ENCODE data around the gene PRKAG2.

PRKAG2 gene

DNA sequence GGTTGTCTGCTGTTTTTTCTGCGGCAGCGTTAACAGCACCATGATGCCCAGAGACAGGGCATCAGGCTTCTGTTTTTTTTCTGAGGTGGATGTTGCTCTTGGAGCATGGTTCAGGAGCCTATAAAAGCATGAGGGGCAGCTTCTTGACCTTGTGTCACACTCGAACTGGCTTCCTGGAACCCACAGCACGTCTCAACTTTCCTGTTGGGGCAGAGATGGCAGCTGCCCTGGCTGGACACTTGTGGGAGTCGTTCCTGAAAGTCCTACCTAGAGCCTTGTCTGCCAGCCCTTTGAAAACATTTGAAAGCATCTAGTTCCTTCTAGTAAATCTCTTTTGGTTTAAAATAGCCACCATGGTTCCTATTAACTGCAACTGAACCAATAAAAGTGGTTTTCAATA lies 28.9 kb upstream of the PRKAG2 start:
- TF ChIP-seq JUND (IDR thresholded peaks at IDR 0.05; ENCODE audit: low read depth): no peak
- DNase-seq (ENCODE audit: low read depth in 1 of 2, low spot score in 1 of 2): no peak
- in situ Hi-C loops (cut with HindIII; ENCODE audit: low pct_unique_long_range_greater_than_20kb, low sequenced_read_pairs): no loop called here

DNA sequence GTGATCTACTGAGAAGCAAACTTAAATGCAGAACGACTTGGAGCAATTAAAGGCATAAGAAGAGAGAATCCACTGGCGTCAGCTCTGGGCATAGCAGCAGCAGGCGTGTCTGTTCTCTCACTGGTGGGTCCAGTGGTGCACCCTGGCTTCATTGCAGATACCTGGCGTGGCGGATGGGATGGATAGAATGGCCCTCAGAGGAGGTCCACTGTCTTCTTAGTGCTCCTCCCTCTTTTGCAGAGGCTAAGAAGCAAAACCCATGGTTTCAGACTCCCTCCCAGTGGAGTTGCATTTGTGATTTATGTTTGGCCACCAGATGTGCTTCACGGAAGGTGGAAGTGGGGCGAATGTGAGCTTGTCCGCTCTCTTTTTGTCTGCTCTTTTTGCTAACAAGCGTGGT lies 28.4 kb upstream of the PRKAG2 start:
- no peak for DNase-seq (ENCODE audit: low read depth in 1 of 2, low spot score in 1 of 2)
- TF ChIP-seq JUND (IDR thresholded peaks at IDR 0.05; ENCODE audit: low read depth): no peak
- in situ Hi-C loops (cut with HindIII; ENCODE audit: low pct_unique_long_range_greater_than_20kb, low sequenced_read_pairs): no loop called here

DNA sequence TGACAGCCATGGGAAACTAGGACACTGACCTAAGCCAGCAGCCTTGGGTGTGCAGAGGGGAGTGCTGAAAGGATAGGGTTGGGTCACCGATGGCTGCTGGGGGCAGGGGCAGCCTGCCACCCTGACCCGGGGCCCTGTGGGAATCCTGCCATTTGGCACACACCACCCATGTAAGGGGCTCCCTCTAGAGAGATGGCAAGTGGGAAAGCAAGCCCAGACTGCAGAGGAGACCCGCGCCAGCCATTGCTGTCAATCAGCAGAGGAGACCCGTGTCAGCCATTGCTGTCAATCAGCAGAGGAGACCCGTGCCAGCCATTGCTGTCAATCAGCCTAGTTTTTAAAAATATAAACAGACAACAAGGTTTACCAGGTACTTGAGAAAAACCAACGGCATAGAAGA lies 27.4 kb upstream of the PRKAG2 start:
- in situ Hi-C loops (cut with HindIII; ENCODE audit: low pct_unique_long_range_greater_than_20kb, low sequenced_read_pairs): no loop called here
- DNase-seq (ENCODE audit: low read depth in 1 of 2, low spot score in 1 of 2): no peak
- TF ChIP-seq JUND (IDR thresholded peaks at IDR 0.05; ENCODE audit: low read depth): no peak

DNA sequence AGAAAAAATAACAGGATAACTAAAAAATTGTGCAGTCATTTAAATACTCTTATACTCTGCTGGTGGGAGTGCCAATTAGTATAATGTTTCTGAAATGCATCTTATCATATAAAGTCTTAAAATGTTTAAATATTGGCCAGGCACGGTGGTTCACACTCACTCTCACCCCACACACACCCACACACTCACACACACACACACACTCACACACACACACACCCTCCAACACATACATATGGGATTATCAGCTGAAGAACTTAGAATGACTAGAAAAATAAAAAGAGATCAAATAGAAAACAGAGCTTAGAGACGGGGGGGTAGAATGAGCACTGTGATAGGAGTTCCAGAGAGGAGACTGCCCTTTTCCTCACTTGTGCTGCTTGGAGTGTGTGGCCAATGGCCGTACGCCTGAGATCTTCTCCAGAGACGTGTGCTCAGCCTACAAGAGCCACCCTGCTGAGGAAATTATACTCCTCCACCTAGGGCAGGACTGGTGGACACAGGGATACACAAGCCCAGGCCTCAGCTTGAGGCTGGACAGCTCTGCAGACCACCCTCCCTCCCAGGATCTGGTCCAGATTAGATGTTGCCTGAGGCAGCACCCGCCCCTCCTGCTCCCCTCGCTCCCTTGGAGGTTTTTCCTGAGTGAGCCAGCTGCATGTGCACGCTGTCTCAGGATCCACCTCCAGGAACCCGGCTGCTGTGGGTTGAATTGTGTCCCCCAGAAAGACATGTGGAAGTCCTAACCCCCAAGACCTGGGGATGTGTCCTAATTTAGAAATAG lies 26.5 kb upstream of the PRKAG2 start:
- DNase-seq (ENCODE audit: low read depth in 1 of 2, low spot score in 1 of 2): no peak
- in situ Hi-C loops (cut with HindIII; ENCODE audit: low pct_unique_long_range_greater_than_20kb, low sequenced_read_pairs): no loop called here
- no peak for TF ChIP-seq JUND (IDR thresholded peaks at IDR 0.05; ENCODE audit: low read depth)

DNA sequence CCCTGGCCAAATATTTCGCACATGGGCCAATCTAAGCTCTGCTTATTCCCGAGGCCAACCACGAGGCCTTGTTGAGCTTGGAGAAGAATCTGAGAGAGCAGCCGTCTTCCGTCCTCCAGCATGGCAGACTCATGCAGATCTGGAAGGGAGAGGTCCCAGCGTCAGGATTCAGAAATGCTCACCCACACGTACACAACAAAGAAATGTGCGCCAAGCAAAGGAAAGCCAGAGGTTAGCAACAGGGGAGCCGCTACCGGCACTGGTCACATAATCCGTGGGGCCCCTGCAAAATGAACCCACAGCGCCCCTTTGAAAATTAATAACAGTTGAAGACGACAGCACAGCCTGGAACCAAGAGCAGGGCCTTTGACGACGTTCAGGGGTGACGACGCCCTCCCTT lies 25.4 kb upstream of the PRKAG2 start:
- in situ Hi-C loops (cut with HindIII; ENCODE audit: low pct_unique_long_range_greater_than_20kb, low sequenced_read_pairs): no loop called here
- DNase-seq (ENCODE audit: low read depth in 1 of 2, low spot score in 1 of 2): no peak
- TF ChIP-seq JUND (IDR thresholded peaks at IDR 0.05; ENCODE audit: low read depth): no peak

DNA sequence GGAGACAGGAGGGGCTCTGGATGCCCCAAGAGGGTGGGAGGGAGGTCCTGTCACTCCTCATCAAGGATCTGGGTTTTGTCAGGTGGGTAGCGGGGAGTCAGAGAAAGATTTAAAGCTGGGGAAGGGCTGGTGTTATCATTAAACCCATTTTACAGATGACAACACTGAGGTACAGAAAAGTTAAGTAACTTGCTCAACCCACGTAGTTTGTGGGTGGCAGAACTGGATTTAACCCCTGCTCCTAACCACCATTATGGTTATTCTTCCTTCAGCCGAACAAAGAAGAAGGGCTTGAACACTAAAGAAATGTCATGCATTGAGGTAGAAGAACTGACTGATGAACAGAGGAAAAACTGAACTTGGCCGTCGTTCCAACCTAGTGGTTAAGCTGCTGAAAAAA lies 24.9 kb upstream of the PRKAG2 start:
- in situ Hi-C loops (cut with HindIII; ENCODE audit: low pct_unique_long_range_greater_than_20kb, low sequenced_read_pairs): no loop called here
- no peak for DNase-seq (ENCODE audit: low read depth in 1 of 2, low spot score in 1 of 2)
- TF ChIP-seq JUND (IDR thresholded peaks at IDR 0.05; ENCODE audit: low read depth): no peak

DNA sequence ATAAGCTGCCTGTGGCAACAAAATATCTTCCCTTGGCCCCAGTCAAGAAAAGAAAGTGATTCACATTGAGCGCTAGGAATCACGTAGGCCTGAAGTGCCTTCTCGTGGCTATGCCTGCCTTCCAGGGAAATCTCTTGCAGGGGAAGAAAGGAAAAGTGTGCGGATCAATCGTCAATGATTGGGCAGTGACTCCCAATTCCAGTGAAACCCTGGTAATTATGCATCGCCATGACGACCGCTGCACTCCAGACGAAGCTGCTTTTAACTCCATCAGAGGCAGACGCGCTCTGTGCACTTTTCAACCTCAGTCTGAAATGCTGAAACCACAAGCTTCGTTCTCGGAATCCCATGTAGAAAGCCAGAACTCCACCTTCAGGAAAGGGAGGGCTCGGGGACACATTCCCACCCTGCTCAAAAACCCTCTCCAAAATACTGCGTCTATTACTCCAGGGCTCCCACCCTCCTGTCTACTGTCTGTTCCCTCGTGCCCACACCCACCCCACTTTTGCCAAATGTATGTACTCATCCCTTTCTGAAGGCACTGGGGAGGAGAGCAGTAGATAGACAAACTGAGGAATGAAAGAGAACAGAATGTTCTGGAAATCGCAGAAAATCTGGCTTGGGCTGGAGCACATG lies 24.2 kb upstream of the PRKAG2 start:
- DNase-seq (ENCODE audit: low read depth in 1 of 2, low spot score in 1 of 2): no peak
- TF ChIP-seq JUND (IDR thresholded peaks at IDR 0.05; ENCODE audit: low read depth): no peak
- in situ Hi-C loops (cut with HindIII; ENCODE audit: low pct_unique_long_range_greater_than_20kb, low sequenced_read_pairs): no loop called here

DNA sequence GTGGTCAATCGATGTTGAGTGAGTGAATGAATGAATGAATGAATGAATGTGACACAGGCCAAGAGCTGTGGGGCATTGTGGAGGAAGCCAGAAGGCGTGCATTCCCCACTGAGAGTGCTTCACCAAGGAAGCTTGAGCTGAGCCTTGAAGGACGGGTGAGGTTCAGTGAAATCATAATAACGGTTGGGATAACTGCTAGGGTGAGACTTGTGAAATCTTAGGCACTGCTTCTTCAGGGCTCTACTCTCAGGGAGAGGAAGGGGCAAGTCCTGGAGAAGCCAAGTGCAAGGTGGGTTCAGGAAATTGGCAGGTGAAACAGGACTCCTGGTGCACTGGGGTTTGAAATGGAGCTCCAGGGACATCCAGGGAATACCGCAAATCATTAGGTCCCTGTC lies 23.7 kb upstream of the PRKAG2 start:
- no peak for DNase-seq (ENCODE audit: low read depth in 1 of 2, low spot score in 1 of 2)
- in situ Hi-C loops (cut with HindIII; ENCODE audit: low pct_unique_long_range_greater_than_20kb, low sequenced_read_pairs): no loop called here
- TF ChIP-seq JUND (IDR thresholded peaks at IDR 0.05; ENCODE audit: low read depth): no peak

DNA sequence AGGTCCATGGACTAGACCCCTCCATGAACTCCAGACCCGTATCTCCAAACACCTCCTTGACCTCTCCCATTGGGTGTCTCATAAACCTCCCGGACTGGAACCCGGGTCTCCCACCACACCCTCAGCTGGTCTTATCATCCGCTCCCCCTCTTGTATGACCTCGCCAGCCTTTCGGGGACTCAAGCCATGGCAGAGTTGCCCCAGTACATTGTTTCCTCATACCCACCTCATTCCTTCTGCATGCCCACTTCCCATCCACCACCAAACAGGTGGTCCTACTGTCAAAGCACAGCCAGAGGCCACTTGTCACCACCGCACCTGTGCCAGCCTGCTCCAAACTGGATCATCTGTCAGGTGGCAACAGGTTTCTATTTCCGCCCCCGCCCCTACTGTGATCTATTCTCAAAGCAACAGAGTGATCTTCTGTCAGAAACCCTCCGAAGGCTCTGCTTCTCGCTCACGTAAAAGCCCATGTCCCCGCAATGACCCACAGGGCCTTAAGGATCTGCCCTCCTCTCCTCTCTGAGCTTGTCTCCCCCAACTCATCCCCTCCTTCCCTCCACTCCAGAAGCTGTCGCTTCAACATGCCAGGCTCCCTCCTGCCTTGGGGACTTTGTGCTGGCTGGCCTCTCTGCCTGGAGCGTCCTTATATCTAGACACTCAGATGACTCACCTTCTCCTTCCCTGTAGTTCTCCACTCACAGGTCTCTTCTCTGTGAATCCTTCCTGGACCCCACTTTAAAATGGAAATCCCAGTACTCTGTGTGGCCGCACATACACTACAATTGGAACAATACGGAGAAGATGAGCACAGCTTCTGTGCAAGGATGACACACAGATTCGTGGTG lies 22.8 kb upstream of the PRKAG2 start:
- in situ Hi-C loops (cut with HindIII; ENCODE audit: low pct_unique_long_range_greater_than_20kb, low sequenced_read_pairs): no loop called here
- no peak for DNase-seq (ENCODE audit: low read depth in 1 of 2, low spot score in 1 of 2)

DNA sequence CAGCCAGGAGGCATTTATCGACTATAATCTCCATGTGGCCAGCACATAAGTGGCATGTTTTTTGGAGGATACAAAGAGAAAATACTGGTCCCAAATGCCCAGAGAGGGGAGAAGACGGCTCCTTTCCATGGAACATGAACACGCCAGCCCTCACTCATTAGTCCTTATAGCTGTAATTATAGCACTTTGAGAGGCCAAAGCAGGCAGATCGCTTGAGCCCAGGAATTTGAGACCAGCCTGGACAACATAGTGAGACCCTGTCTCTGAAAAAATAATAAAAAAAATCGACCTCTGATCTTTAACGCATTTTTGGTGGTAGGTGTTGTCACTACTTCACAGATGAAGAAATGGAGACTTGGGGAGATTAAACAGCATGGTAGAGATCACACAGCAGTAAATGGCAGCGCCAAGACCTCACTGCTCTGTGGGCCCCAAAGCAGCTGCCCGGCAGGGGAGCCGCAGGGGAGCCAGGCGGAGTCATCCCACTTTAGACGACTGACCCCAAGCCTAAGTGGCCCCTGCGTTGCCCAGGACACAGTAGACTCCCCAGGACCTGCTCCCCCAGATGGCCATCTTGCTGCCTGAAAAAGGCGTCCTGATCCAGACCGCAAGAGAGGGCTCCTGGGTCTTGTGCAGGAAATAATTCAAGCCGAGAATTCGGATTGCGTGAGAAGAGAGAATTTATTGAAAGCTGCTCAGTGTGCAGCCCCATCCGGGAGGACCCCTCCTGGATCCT lies 21.2 kb upstream of the PRKAG2 start:
- DNase-seq (ENCODE audit: low read depth in 1 of 2, low spot score in 1 of 2): no peak
- no peak for TF ChIP-seq JUND (IDR thresholded peaks at IDR 0.05; ENCODE audit: low read depth)
- in situ Hi-C loops (cut with HindIII; ENCODE audit: low pct_unique_long_range_greater_than_20kb, low sequenced_read_pairs): no loop called here

More for the DNA sequence above, 22.8 kb upstream of the PRKAG2 start:
- TF ChIP-seq JUND (IDR thresholded peaks at IDR 0.05; ENCODE audit: low read depth): no peak

DNA sequence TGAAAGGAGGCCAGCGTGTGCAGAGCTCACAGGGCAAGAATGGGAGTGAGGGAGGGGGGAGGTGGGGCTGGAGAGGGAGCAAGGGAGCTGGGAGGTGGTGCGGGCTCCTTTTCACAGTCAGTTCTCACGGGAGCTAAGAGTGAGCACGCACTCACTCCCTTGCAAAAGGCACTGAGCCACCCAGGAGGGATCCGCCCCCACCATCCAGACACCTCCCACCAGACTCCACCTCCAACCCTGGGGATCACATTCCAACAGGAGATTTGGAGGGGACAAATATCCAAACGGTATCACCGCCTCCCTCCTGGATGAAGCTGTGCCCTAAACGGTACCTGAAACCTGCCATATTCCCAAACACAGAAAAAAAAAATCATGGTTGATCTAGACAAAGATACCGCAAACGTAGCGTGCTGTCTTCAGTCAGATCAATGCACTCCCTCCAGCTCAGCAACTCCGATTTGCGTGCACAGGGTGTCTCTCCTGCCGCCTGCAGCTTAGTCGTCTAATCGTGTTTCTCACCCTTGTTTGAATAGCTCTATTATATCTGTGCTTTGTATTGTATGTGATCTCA lies 20.3 kb upstream of the PRKAG2 start:
- no peak for TF ChIP-seq JUND (IDR thresholded peaks at IDR 0.05; ENCODE audit: low read depth)
- in situ Hi-C loops (cut with HindIII; ENCODE audit: low pct_unique_long_range_greater_than_20kb, low sequenced_read_pairs): no loop called here
- DNase-seq (ENCODE audit: low read depth in 1 of 2, low spot score in 1 of 2): peak; percentile 16 to 32

DNA sequence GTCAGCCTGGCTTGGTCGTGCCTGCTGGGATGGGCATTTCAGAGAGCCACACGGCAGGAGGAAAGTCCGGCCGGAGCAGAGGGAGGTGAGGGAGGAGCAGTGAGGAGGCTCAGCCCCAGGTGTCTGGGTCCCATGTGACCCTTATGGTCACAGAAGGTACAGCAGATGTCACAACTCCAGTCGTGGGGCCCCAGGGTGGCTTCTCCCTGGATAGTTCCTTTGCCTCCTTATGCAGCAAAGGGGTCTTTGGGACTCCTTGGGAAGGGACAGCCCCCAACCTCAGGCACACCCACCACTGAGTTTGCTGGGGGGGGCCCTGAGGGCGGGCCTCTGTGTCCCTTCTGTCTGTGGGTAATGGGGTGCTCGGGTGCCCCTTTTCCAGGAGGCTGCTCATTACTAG lies 19.6 kb upstream of the PRKAG2 start:
- in situ Hi-C loops (cut with HindIII; ENCODE audit: low pct_unique_long_range_greater_than_20kb, low sequenced_read_pairs): no loop called here
- DNase-seq (ENCODE audit: low read depth in 1 of 2, low spot score in 1 of 2): no peak

More for the DNA sequence above, 19.6 kb upstream of the PRKAG2 start:
- no peak for TF ChIP-seq JUND (IDR thresholded peaks at IDR 0.05; ENCODE audit: low read depth)

All from T47D (cell line).